ENCODE data around the gene CTDNEP1.
A peak's percentile ranks its signal among the peaks of the same experiment; 100 is the strongest.

Gene CTDNEP1

GRCh38 chr17:7219229-7219811 is 32.2 kb downstream of the CTDNEP1 start:
- no peaks in the 10 kb centered on the region for H3K27me3 ChIP-seq (ENCODE audit: control insufficient read depth, low read length)
- TF ChIP-seq CTCF (IDR thresholded peaks at IDR 0.05; ENCODE audit: low read depth, low read length, poor library complexity, severe bottlenecking), result no peak
- no peak for TF ChIP-seq EZH2phosphoT487 (IDR thresholded peaks at IDR 0.05; ENCODE audit: borderline replicate concordance, low read length)
- peaks cover 37% of the 10 kb centered on the region for H3K36me3 ChIP-seq (ENCODE audit: control insufficient read depth, low read length)
- H3K4me2 ChIP-seq (ENCODE audit: low read length), result peak overlapping the region; percentile 82
- peaks cover 5% of the 10 kb centered on the region; the same call in 1 of the 2 replicates for H4K20me1 ChIP-seq (ENCODE audit: control insufficient read depth, insufficient read depth, low read depth, low read length)
- no peaks in the 10 kb centered on the region for H3K9me2 ChIP-seq (replicated peaks; ENCODE audit: control insufficient read depth, low read length)
- no peaks in the 10 kb centered on the region for H3K9me3 ChIP-seq (ENCODE audit: control insufficient read depth, insufficient read depth, low read length)
- H3K79me2 ChIP-seq (ENCODE audit: control insufficient read depth, low read length), result peaks cover 26% of the 10 kb centered on the region
- H3K4me1 ChIP-seq (ENCODE audit: control insufficient read depth, low read length), result peaks cover 61% of the 10 kb centered on the region
- peak overlapping the region; percentile 73 for H3K4me3 ChIP-seq (ENCODE audit: low read length)
- peaks cover 17% of the 10 kb centered on the region for H3F3A ChIP-seq (ENCODE audit: control insufficient read depth, insufficient read depth)
- peak overlapping the region; percentile 43 for H3K27ac ChIP-seq (ENCODE audit: low read depth, low read length)

- peaks cover 17% of the 10 kb centered on the region for H3F3A ChIP-seq (ENCODE audit: control insufficient read depth, insufficient read depth)
- peaks cover 31% of the 10 kb centered on the region for H3K36me3 ChIP-seq (ENCODE audit: control insufficient read depth, low read length)
- no peaks in the 10 kb centered on the region for H3K27me3 ChIP-seq (ENCODE audit: control insufficient read depth, low read length)
- peak overlapping the region; percentile 43; the same call in 1 of the 2 replicates for H3K27ac ChIP-seq (ENCODE audit: low read depth, low read length)
- no peaks in the 10 kb centered on the region for H3K9me2 ChIP-seq (replicated peaks; ENCODE audit: control insufficient read depth, low read length)
- H3K4me2 ChIP-seq (ENCODE audit: low read length), result peak overlapping the region; percentile 82
- H3K4me1 ChIP-seq (ENCODE audit: control insufficient read depth, low read length), result peaks cover 65% of the 10 kb centered on the region
- H3K79me2 ChIP-seq (ENCODE audit: control insufficient read depth, low read length), result peaks cover 26% of the 10 kb centered on the region
- H3K9me3 ChIP-seq (ENCODE audit: control insufficient read depth, insufficient read depth, low read length), result no peaks in the 10 kb centered on the region
- peaks cover 5% of the 10 kb centered on the region; the same call in 1 of the 2 replicates for H4K20me1 ChIP-seq (ENCODE audit: control insufficient read depth, insufficient read depth, low read depth, low read length)
- peak overlapping the region; percentile 73 for H3K4me3 ChIP-seq (ENCODE audit: low read length)
- TF ChIP-seq EZH2phosphoT487 (IDR thresholded peaks at IDR 0.05; ENCODE audit: borderline replicate concordance, low read length) (no peak), CTCF (IDR thresholded peaks at IDR 0.05; ENCODE audit: low read depth, low read length, poor library complexity, severe bottlenecking) (no peak)
Observed at GRCh38 chr17:7218758-7219157, 32.8 kb downstream of the CTDNEP1 start.

- H3F3A ChIP-seq (ENCODE audit: control insufficient read depth, insufficient read depth), result peaks cover 19% of the 10 kb centered on the region
- no peaks in the 10 kb centered on the region for H3K27me3 ChIP-seq (ENCODE audit: control insufficient read depth, low read length)
- H3K4me3 ChIP-seq (ENCODE audit: low read length), result peak overlapping the region; percentile 68
- peak overlapping the region; percentile 66 for H3K27ac ChIP-seq (ENCODE audit: low read depth, low read length)
- no peaks in the 10 kb centered on the region for H3K9me2 ChIP-seq (replicated peaks; ENCODE audit: control insufficient read depth, low read length)
- H3K79me2 ChIP-seq (ENCODE audit: control insufficient read depth, low read length), result peaks cover 32% of the 10 kb centered on the region
- TF ChIP-seq CTCF (IDR thresholded peaks at IDR 0.05; ENCODE audit: low read depth, low read length, poor library complexity, severe bottlenecking), result no peak
- no peak for TF ChIP-seq EZH2phosphoT487 (IDR thresholded peaks at IDR 0.05; ENCODE audit: borderline replicate concordance, low read length)
- peak overlapping the region; percentile 82 for H3K4me2 ChIP-seq (ENCODE audit: low read length)
- no peaks in the 10 kb centered on the region for H3K9me3 ChIP-seq (ENCODE audit: control insufficient read depth, insufficient read depth, low read length)
- H3K36me3 ChIP-seq (ENCODE audit: control insufficient read depth, low read length), result peaks cover 25% of the 10 kb centered on the region
- H3K4me1 ChIP-seq (ENCODE audit: control insufficient read depth, low read length), result peaks cover 71% of the 10 kb centered on the region
- 0 out of 2 replicates have a peak, but pooled peaks cover 5% of the 10 kb centered on the region for H4K20me1 ChIP-seq (ENCODE audit: control insufficient read depth, insufficient read depth, low read depth, low read length)
Observed at GRCh38 chr17:7218166-7218565, 33.4 kb downstream of the CTDNEP1 start.
